K562 (cell line): ENCODE data around the gene CCDC201.

Source experiments
- CTCF ChIP-seq, 3 experiments: IDR thresholded peaks in 2 of 3; conservative IDR thresholded peaks in 1 of 3; 2 replicates each; pipeline ENCODE4 v1.5.1; 2011 to 2012; ENCODE audit warnings: low read length in 3 of 3, mild to moderate bottlenecking in 3 of 3, control low read depth in 2 of 3, improper control_type of control experiment in 1 of 3, inconsistent platforms in 1 of 3, low read depth in 1 of 3, mixed read lengths in 1 of 3, moderate library complexity in 1 of 3; ENCODE audit not compliant: insufficient read depth in 2 of 3
- HCFC1 ChIP-seq: IDR thresholded peaks from 2 replicates; pipeline ENCODE4 v1.6.1; 2012; ENCODE audit warnings: low read depth, low read length, improper control_type of control experiment
- MAX ChIP-seq: sonication (generic); formaldehyde crosslinking; IDR thresholded peaks from 2 replicates; pipeline ENCODE4 v1.9.0; 2022; ENCODE audit warnings: mild to moderate bottlenecking, missing genetic modification reagents
- NCOA1 ChIP-seq: fragments of 450-650 bp; IDR thresholded peaks from 2 replicates; pipeline ENCODE4 v1.6.1; 2016; ENCODE audit warnings: low read depth
- NFRKB ChIP-seq: fragments of 450-650 bp; IDR thresholded peaks from 2 replicates; pipeline ENCODE4 v1.6.1; 2016; ENCODE audit warnings: low read depth
- PRPF4 ChIP-seq: fragments of 200-400 bp; formaldehyde crosslinking; IDR thresholded peaks from one replicate; pipeline ENCODE4 v1.6.1; 2017; ENCODE audit warnings: low read length, low read depth, mild to moderate bottlenecking; ENCODE audit not compliant: insufficient read depth, poor library complexity, severe bottlenecking
- ZC3H4 ChIP-seq: sonication (generic); formaldehyde crosslinking; IDR thresholded peaks from 2 replicates; pipeline ENCODE4 v1.9.0; 2021; ENCODE audit warnings: missing genetic modification reagents, borderline replicate concordance
- ZNF274 ChIP-seq: IDR thresholded peaks from 2 replicates; pipeline ENCODE4 v1.6.1; 2011; ENCODE audit warnings: low read depth, mild to moderate bottlenecking, low read length, moderate library complexity, borderline replicate concordance

- TF ChIP-seq NFRKB (no peak), MAX (CRISPR knock-in tag) (no peak), CTCF (IDR thresholded peaks at IDR 0.05 in 2 of 3, conservative IDR thresholded peaks at IDR 0.05 in 1 of 3; ENCODE audit: insufficient read depth in 2 of 3, low read depth in 1 of 3, low read length in 3 of 3) (no peak), PRPF4 (no peak), ZC3H4 (no peak), NCOA1 (no peak), ZNF274 (no peak), HCFC1 (no peak)
Observed at GRCh38 chr7:45918556-45918955, 45.7 kb upstream of the CCDC201 start.
